Measurements from ENCODE around the gene SYT7. TPM values are rescaled to one million over a fixed set of nuclear protein-coding genes. Genes with fewer than 3 reads are reported as not detected.

The SYT7 gene
- total RNA-seq, 1 donor from 2014 or later, result 10.3 TPM

DNA sequence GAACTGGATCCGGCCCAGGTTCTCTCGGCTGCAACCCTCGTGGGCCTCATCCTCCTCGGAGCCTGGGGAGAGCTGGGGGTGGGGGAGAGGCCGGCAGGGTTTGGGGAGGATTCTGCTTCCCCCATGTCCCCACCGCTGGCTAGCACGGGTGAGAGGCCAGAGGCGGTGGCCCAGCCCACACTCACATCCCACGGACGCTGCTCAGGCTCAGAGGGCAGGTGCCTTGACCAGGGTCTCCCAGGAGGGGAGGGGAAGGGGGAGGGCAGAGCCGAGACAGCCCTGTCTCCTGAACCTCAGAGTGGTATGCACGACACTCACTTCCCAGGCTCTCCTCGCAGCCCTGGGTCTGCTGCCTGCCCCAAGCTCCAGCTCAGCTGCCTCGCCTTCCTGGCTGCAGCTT is 52.8 kb downstream of the SYT7 start:
- Mint-ChIP-seq H3K27me3 (peaks cover 19% of the 10 kb centered on the region), H3K4me3 (ENCODE audit: low read depth) (no peak overlapping the region)
- TF ChIP-seq, protein P1, sequence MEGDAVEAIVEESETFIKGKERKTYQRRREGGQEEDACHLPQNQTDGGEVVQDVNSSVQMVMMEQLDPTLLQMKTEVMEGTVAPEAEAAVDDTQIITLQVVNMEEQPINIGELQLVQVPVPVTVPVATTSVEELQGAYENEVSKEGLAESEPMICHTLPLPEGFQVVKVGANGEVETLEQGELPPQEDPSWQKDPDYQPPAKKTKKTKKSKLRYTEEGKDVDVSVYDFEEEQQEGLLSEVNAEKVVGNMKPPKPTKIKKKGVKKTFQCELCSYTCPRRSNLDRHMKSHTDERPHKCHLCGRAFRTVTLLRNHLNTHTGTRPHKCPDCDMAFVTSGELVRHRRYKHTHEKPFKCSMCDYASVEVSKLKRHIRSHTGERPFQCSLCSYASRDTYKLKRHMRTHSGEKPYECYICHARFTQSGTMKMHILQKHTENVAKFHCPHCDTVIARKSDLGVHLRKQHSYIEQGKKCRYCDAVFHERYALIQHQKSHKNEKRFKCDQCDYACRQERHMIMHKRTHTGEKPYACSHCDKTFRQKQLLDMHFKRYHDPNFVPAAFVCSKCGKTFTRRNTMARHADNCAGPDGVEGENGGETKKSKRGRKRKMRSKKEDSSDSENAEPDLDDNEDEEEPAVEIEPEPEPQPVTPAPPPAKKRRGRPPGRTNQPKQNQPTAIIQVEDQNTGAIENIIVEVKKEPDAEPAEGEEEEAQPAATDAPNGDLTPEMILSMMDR (IDR thresholded peaks at IDR 0.05; ENCODE audit: unreplicated experiment), result no peak

DNA sequence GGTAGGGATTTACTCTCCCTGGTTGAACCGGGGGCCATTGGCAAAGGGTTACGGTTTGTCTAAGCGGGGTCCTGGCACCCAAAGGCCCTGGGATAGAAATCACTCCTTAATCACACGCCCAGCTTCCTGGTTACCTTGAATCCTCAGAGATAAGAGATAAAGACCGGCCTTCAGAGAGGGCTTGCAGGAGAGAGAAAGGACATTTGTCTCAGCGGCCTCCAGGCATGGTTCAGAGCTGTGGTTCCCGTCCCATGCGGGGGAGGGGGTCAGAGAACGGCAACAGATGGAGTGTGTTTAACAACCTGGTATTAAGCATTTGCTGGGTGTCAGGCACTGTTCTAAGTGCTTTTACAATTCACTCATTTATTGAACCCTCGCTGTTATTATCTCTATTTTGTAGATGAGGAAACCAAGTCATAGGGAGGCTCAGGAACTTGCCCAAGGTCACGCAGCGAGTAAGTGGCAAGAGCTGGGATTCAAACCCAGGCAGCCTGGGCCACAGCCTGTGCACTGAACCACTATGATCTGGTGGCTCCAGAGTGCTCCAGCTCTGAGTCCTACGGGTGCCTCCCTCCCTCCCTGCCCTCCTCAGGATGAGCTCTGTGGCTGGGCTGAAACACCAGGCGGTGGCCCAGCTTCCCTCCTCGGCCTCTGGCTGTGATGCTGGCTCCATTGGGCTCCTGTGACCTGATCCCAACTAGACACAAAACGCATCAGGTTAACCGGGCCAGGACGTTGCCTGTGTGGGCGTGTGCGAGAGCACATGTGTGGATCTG is 53.7 kb downstream of the SYT7 start:
- TF ChIP-seq, protein P1 (IDR thresholded peaks at IDR 0.05; ENCODE audit: unreplicated experiment), result no peak
- Mint-ChIP-seq H3K4me1 (ENCODE audit: low read depth) (peaks cover 14% of the 10 kb centered on the region), H3K36me3 (ENCODE audit: insufficient read depth) (no peaks in the 10 kb centered on the region), H3K27ac (no peak overlapping the region), H3K27me3 (peaks cover 19% of the 10 kb centered on the region), H3K4me3 (ENCODE audit: low read depth) (no peak overlapping the region), H3K9me3 (ENCODE audit: low read depth) (no peaks in the 10 kb centered on the region)
- no peak for DNase-seq (ENCODE audit: low spot score, unreplicated experiment)

More for the DNA sequence above, 52.8 kb downstream of the SYT7 start:
- H3K4me1 Mint-ChIP-seq (ENCODE audit: low read depth), result peaks cover 16% of the 10 kb centered on the region
- H3K27ac Mint-ChIP-seq, result no peak overlapping the region
- H3K36me3 Mint-ChIP-seq (ENCODE audit: insufficient read depth), result no peaks in the 10 kb centered on the region
- DNase-seq (ENCODE audit: low spot score, unreplicated experiment), result no peak
- no peaks in the 10 kb centered on the region for H3K9me3 Mint-ChIP-seq (ENCODE audit: low read depth)

DNA sequence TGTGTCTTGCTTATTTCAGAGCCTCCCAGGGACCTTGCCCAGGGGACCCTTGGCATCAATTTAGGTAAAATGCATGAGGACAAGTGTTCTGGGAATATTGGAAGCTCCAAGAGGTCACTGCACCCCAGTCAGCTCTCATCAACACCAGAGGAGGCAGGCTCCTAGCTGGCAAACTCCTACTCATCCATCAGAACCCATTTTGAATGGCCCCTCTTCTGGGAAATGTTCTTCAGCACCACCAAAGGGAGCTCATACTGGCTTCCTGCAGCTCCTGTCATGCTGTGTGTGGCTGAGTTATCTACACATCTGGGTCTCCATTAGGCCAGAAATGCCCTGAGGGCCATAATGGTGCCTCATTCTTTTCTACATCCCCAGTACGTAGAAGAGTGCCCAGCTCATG is 54.6 kb downstream of the SYT7 start:
- H3K4me1 Mint-ChIP-seq (ENCODE audit: low read depth), result peaks cover 14% of the 10 kb centered on the region
- no peaks in the 10 kb centered on the region for H3K9me3 Mint-ChIP-seq (ENCODE audit: low read depth)
- no peaks in the 10 kb centered on the region for H3K36me3 Mint-ChIP-seq (ENCODE audit: insufficient read depth)
- DNase-seq (ENCODE audit: low spot score, unreplicated experiment), result no peak
- H3K27me3 Mint-ChIP-seq, result peaks cover 19% of the 10 kb centered on the region
- no peak overlapping the region for H3K27ac Mint-ChIP-seq
- TF ChIP-seq, protein P1 (IDR thresholded peaks at IDR 0.05; ENCODE audit: unreplicated experiment), result no peak
- H3K4me3 Mint-ChIP-seq (ENCODE audit: low read depth), result no peak overlapping the region

DNA sequence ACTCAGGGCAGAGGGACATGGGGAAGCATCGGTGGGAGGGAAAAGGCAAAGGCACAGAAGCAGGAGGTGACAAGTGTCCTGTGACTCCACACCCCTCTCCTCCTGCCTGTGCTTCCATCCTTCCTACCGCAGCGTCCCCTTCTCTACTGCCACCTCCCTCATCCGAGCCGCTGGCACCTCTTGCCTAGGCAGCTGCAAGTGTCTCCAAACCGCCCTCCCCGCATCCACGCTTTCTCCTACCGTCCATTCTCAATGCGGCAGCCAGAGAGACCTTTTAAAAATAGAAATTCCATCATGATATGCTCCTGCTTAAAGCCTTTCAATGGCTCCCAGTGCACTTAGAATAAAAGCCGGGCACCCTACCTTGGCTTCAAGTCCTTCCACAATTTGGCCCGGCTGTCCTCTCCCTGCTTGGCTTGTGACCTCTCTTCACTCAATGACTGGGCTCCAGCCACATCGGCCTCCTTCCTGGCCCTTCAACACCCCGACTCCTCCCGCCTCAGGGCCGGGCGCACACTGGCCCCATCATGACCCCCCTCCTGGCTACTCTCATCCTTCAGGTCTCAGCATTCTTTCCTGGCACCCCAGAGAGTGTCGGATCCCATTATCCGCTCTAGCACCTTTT is 55.8 kb downstream of the SYT7 start:
- Mint-ChIP-seq H3K9me3 (ENCODE audit: low read depth) (no peaks in the 10 kb centered on the region), H3K4me3 (ENCODE audit: low read depth) (no peak overlapping the region), H3K4me1 (ENCODE audit: low read depth) (peaks cover 12% of the 10 kb centered on the region), H3K27me3 (peaks cover 19% of the 10 kb centered on the region), H3K36me3 (ENCODE audit: insufficient read depth) (no peaks in the 10 kb centered on the region), H3K27ac (no peak overlapping the region)
- no peak for DNase-seq (ENCODE audit: low spot score, unreplicated experiment)
- TF ChIP-seq, protein P1 (IDR thresholded peaks at IDR 0.05; ENCODE audit: unreplicated experiment), result no peak

DNA sequence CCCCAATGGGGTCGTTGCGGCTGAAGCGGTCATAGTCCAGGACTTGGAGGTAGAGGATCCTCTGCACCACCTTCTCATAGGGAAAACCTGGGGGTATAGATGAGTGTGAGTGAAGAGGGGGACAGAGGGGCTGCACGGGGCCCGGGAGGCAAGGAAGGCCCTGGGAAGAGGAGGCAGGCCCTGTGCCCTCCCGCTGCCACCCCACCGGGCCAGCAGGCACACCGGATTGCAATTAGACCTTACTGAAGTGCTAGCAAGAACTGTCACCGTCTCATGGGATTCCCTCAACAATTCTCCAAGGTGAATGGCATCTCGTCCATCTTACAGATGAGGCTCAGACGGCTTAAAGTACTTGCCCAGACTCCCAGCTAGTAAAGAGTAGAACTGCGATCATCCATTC is 56.4 kb downstream of the SYT7 start:
- Mint-ChIP-seq H3K4me1 (ENCODE audit: low read depth) (peaks cover 12% of the 10 kb centered on the region), H3K27me3 (peaks cover 19% of the 10 kb centered on the region), H3K27ac (no peak overlapping the region), H3K9me3 (ENCODE audit: low read depth) (no peaks in the 10 kb centered on the region), H3K4me3 (ENCODE audit: low read depth) (no peak overlapping the region), H3K36me3 (ENCODE audit: insufficient read depth) (no peaks in the 10 kb centered on the region)
- DNase-seq (ENCODE audit: low spot score, unreplicated experiment), result no peak
- TF ChIP-seq, protein P1 (IDR thresholded peaks at IDR 0.05; ENCODE audit: unreplicated experiment), result no peak
